Measurements from ENCODE around the gene C11orf54.
A peak's percentile ranks its signal among the peaks of the same experiment; 100 is the strongest.

The C11orf54 gene

GRCh38 chr11:93741094-93741881 lies at the start of gene C11orf54, which contains the start of gene TAF1D:
Gene C11orf54, plus strand, starts transcription at chr11:93741672. Its CDS starts 5,722 bp downstream, at chr11:93747394.
Gene TAF1D, minus strand, starts transcription at chr11:93741495. Its CDS starts 2,191 bp downstream, at chr11:93739304.
- DNase-seq = peak; percentile 98

GRCh38 chr11:93694109-93694508 lies 47.4 kb upstream of the C11orf54 start:
- no peak for DNase-seq

GRCh38 chr11:93694557-93694956 lies 46.9 kb upstream of the C11orf54 start:
- no peak for DNase-seq

GRCh38 chr11:93697611-93698010 lies 43.9 kb upstream of the C11orf54 start:
- DNase-seq = no peak

DNA sequence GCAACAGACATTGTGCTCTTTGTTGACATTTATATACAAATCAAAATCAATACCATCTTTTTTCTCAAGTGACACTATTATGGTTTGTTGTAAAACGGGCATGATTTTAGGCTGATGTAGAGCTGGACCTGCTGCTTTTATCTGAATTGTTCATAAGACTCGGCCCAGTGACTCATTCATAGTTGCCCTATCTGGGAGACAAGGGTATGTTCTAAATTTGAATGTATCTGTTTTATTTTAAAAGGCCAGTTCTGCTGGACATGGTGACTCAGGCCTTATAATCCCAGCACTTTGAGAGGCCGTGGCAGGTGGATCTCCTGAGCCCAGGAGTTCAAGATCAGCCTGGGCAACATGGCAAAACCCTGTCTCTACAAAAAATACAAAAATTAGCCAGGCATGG lies 40.6 kb upstream of the C11orf54 start:
- DNase-seq = no peak

DNA sequence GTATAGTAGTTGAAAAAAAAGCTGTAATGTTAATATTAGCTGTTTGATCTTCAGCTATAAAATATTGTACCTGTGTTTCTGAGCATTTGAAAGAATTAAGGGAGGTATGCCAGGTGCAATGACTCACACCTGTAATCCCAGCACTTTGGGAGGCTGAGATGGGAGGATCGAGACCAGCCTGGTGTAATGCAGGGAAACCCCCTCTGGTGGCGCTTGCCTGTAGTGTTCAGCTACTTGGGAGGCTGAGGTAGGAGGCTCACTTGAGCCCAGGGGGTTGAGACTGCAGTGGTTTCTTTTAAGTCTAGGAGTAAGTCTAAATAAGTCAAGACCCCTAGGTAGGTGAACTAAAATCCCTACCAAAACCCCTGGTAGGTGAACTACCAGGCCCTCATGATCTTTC lies 37.2 kb upstream of the C11orf54 start:
- no peak for DNase-seq

DNA sequence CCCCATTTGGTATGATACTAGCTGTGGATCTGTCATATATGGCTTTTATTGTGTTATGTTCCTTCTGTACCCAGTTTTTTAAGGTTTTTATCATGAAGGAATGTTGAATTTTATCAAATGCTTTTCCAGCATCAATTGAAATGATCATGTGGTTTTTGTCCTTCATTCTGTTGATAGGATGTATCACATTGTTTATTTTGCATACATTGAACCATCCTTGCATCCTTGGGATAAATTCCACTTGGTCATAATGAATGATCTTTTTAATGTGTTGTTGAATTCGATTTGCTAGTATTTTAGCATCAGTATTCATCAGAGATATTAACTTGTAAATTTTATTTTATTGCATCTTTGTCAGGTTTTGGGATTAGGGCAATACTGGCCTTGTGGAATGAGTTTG lies 31.2 kb upstream of the C11orf54 start:
- no peak for DNase-seq

DNA sequence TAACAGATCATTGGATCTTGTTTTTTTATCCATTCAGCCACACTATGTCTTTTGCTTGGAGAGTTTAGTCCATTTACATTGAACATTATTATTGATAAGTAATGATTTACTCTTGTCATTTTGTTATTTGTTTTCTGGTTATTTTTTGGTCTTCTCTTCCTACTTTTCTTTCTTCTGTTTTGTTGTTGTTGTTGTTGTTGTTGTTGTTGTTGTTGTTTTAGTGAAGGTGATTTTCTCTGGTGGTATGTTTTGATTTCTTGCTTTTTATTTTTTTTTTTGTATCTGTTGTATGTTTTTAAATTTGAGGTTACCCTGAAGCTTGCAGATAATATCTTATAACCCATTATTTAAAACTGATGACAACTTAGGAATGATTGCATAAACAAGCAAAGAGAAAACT lies 28.8 kb upstream of the C11orf54 start:
- no peak for DNase-seq

GRCh38 chr11:93715797-93716396 lies 25.6 kb upstream of the C11orf54 start:
- DNase-seq = no peak

DNA sequence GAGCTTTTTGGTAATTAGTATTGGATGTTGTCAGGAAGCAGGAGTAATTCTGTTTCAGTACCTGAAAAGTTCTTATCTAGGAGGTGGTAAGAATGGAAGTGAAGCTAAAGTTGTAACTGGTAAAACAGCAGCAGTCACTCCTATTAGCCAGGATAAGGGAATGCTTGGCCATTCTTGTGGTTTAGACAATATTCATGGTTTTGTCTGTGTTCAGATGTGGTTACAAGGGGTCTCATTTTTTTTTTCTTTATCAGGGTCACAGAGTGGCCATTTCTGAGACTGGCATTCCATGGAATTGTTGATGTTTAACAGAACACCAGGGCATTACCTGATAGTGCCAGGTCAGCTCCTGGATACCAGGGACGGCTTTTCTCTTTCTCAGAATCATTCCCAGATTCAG lies 24.0 kb upstream of the C11orf54 start:
- no peak for DNase-seq

GRCh38 chr11:93718057-93718563 lies 23.4 kb upstream of the C11orf54 start:
- DNase-seq = peak; percentile 48

DNA sequence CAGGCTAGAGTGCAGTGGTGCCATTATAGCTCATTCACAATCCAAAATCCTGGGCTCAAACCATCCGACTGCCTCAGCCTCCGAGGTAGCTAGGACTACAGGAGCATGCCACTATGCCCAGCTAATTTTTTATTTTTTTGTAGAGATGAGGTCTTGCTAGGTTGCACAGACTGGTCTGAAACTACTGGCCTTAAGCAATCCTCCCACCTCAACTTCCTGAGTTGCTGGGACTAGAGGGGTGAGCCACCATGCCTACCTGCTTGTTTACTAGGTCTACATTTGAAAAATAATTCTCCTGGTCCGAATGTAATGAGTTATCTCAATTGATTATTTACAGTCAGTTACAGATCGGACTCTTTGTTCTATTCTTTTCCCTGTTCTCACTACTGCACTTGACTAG lies 22.2 kb upstream of the C11orf54 start:
- no peak for DNase-seq

DNA sequence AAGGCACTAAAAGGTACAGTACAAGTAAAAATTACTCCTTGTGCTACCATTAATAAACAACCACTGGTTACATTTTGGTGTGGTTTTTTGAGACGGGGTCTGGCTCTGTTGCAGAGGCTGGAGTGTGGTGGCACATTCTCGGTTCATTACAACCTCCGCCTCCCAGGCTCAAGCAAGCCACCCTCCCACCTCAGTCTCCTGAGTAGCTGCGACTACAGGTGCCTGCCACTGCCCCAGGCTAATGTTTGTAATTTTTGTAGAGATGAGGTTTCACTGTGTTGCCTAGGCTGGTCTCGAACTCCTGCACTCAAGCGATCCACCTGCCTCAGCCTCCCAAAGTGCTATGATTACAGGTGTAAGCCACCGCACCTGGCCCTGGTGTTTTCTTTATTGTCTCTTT lies 20.9 kb upstream of the C11orf54 start:
- no peak for DNase-seq

DNA sequence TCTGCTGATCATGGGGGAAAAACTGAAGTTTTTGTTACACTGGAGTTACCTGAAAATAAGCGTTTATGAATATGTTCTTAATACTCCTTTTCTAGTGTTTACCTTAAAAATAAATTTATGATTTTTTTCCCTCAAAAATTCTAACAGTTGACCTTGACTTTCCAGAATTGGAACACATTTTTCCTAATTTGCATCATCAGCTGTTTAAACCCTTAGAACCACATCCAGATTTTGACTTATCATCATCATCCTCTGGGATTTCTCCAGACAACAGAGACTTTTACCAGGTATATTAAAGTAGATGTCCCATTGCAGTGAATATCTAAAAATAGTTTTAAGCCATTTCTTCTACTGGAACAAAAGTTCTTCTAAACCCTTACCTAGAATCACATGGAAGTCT lies 17.4 kb upstream of the C11orf54 start:
- no peak for DNase-seq

DNA sequence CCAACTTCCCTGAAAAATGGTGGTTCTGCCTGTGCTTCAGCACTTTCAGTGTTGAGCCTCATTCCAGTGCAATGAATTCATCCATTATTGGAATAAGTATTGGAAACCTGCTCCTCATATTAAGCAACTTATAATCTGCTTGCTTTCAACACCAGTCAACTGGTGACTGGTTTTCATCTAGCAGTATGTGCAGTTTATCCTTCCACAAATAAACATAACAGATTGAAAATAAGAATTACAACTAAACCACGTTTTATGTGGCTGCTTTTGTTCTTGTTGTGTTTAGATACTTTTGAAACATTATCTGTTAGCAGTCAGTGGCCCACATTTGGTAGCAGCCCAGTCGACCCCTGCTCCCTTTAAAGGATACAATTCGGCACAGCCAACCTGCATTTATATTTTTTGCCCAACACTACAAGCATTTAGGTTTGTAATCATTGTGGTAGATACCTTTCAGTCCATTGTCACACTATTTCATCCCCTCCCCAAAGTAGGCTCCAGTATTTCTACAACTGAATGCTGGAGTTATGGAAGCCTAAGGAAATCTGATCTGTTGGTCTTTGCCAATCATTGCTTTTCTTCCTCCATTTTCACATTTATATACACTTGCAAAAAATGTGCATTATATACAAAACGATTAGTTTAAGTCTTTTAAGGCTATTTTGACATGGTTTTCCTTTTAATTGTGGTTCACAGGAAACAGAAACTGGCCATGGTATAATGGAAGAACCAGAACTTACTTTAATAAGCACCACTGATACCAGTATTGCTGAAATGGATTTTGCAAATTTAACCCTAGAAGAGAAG lies 13.3 kb upstream of the C11orf54 start:
- no peak for DNase-seq

- no peak for DNase-seq
Measured at GRCh38 chr11:93728792-93729128, 12.7 kb upstream of the C11orf54 start.

- DNase-seq = no peak
Measured at GRCh38 chr11:93729129-93729616, 12.3 kb upstream of the C11orf54 start.

DNA sequence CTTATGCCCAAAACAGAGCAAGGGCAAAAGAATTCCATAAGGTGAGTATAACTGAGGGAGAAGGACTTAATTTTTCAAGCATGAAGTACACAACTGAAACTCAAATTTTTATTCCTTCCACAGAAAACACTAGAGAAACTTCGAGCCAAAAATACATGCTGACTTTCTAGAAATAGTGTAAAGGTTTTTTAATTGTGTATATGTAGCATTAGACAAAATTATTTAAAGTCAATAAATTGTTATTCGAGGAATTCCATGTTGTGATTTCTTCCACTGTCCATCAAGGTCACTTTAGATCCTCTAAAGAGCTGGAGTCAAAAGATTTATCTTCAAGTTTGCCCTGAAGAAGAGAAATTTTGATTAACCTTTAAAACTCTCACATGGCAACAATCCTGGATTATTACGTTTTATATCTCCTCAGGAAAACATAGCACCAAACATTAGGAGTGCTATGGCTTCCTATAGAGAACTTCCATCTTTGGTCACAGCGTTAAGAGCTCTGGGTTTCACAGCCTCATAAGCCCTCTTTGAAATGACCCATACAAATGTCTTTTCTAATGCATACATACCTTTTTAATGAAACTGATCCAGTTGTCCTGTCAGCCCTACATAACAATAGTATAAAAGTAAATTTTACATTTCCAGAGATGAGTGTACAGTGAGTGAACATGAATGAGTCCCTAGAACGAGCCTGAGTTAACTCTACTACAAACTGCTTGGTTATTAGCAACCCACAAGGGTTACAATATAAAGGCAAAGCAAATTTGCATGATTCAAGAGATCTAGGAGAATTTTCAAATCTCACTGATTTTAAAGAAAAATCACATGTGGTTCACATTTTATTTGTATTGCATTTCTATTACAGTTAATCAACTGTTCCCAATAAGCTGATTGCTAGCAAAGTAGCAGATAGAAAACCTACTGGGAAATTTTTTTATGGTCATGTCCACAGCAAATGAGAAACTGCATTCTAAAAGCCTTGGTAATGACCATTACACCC lies 11.1 kb upstream of the C11orf54 start:
- no peak for DNase-seq

DNA sequence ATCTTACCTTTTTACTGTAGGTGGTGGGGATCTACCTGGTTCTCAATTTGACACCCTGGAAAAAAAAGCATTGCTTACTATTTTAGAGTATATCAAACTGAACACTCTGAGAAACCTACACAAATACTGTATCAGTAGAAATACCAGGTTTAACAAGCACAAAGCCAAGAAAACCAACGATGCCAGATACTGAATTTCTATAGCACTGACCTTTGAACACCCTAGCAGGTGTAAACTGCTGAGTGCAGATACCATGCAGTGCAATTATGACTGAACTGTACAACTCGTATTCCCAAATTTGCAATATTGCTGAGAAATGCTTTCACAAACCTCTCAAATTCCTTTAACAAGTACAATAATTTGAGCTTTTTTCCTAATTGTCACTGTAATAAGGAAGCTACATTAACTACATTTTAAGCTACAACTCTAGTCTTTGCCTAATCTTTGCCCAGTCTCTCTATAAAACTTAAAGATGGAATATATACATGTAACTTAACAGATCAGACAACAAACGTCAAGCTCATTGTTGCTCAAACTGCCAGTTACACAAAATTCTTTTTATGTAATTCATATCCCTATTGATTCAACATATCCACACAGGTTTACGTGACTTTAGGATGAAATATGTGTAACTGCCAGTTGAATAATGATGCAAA lies 9.1 kb upstream of the C11orf54 start:
- DNase-seq = no peak

DNA sequence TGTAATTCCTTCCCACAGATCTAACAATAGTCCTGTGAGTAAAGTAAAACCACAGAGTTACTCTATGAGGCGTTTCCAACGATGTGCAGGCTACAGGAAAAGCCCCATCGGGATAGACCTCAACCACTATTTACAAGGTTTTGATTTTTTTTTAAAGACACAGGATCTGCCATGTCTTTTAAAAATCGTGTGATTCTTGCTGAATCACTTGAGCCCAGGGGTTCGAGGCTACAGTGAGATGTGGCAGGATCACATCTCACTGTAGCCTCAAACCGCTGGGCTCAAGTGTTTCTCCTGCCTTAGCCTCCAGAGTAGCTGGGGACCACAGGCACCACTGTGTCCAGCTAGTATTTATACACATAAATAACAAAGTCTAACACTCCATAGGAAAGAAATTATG lies 8.0 kb upstream of the C11orf54 start:
- no peak for DNase-seq

DNA sequence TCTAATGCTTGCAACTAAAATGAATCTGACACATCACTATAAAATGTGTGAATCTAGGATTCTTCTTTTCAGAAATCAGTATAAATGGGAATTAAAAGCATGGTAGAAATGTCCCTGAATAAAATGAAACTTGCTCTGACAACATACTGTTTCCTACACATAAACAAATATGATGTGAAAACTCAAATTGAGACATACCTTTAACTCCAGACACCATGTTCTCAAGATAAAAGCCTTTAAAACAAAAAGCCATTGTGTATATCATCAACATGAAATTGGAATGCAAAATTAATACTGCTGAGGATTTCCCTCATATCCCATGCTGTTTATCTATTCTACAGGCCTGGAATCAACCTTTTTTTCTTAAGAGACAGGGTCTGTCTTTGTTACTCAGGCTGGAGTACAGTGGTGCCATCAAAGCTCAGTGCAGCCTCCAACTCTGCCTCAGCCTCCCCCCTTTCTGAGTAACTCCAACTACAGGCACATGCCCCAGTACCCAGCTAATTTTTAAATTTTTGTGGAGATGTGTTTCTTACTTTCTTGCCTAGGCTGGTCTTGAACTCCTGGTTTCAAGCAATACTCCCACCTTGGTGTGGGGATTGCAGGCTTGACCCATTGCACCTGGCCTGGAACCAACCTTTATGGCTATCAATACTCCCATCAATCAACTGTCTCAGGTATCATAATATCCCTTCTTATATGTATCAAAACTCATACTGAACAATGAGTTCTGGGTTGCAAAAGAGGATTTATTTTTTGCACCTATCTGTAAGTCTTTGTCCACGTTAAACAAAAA lies 6.8 kb upstream of the C11orf54 start:
- no peak for DNase-seq

Measured in CD4-positive, alpha-beta T cell treated with Interleukin-21 for 1 hour (primary cell).